Measurements from ENCODE around the gene SMIM7. TPM values are rescaled to one million over a fixed set of nuclear protein-coding genes. Genes with fewer than 3 reads are reported as not detected.

SMIM7 gene
- total RNA-seq, 4 donors from 2014 or later = 72.6 to 135 (median 95.9) TPM

DNA sequence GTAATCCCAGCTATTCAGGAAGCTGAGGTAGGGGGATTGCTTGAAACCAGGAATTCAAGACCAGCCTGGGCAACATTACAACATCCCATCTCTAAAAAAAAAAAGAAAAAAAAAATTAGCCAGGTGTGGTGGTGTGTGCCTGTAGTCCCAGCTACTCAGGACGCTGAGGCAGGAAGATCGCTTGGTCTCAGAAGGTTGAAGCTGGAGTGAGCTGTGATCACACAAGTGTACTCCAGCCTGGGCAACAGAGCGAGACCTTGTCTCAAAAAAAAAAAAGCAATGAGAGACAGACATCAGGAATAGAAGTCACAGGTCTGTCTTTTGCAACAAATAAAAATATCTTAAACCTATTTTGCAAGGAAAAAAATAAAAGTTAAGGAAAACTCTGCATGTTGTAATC is 24.3 kb upstream of the SMIM7 start:
- no peak overlapping the region for H3K4me3 ChIP-seq
- H3K9me3 ChIP-seq = peaks cover 0 to 8% (median 0%) of the 10 kb centered on the region in 4 donors
- no peaks in the 10 kb centered on the region for H3K27me3 ChIP-seq
- no peak overlapping the region for H3K27ac ChIP-seq
- H3K4me1 ChIP-seq = no peaks in the 10 kb centered on the region
- peaks cover 0 to 6% (median 0%) of the 10 kb centered on the region in 3 donors for H3K36me3 ChIP-seq
- no peak for DNase-seq
- TF ChIP-seq, protein P1, sequence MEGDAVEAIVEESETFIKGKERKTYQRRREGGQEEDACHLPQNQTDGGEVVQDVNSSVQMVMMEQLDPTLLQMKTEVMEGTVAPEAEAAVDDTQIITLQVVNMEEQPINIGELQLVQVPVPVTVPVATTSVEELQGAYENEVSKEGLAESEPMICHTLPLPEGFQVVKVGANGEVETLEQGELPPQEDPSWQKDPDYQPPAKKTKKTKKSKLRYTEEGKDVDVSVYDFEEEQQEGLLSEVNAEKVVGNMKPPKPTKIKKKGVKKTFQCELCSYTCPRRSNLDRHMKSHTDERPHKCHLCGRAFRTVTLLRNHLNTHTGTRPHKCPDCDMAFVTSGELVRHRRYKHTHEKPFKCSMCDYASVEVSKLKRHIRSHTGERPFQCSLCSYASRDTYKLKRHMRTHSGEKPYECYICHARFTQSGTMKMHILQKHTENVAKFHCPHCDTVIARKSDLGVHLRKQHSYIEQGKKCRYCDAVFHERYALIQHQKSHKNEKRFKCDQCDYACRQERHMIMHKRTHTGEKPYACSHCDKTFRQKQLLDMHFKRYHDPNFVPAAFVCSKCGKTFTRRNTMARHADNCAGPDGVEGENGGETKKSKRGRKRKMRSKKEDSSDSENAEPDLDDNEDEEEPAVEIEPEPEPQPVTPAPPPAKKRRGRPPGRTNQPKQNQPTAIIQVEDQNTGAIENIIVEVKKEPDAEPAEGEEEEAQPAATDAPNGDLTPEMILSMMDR (IDR thresholded peaks at IDR 0.05) = no peak
- TF ChIP-seq POLR2A (IDR thresholded peaks at IDR 0.05) = no peak

DNA sequence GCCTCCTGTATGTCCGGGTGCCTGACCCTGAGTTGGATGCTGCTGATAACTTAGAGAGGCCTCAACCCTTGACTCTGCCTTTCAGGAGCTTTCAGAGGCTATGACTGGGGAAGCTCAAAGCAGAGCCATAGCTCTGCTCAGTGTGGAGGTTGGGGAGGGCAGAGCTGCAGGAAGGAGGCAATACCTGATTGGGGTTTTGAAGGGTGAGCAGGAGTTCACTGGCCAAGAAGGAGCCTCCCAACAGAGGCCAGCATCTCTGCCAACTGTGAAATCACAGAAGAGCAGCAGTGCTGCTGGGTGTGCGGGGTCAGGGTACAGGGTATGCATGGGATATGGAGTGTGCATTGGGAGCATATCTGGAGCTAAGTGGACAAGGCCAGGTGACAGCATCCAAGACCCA is 22.6 kb upstream of the SMIM7 start:
- Histone ChIP-seq H3K36me3 (peaks cover 0 to 6% (median 0%) of the 10 kb centered on the region in 3 donors), H3K27me3 (no peaks in the 10 kb centered on the region), H3K4me1 (no peaks in the 10 kb centered on the region), H3K4me3 (no peak overlapping the region), H3K27ac (no peak overlapping the region), H3K9me3 (peaks cover 0 to 8% (median 0%) of the 10 kb centered on the region in 4 donors)
- DNase-seq = no peak
- TF ChIP-seq POLR2A (IDR thresholded peaks at IDR 0.05) = no peak
- TF ChIP-seq, protein P1 (IDR thresholded peaks at IDR 0.05) = no peak

DNA sequence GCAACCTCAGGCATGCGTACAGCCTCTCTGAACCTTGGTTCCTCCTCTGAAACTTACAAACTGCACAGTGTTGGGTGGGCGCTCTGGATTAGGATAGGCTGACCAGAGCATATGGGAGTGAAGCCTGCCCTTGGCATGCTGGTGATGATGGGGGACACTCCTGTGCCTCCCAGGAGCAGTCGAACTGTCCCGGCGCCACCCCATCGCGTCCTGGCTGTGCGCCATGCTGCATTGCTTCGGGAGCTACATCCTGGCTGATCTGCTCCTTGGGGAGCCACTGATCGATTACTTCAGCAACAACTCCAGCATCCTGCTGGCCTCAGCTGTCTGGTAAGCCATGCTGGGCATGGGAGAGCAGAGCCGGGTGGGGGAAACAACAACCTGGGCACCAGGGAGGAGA is 19.9 kb upstream of the SMIM7 start:
- no peak for DNase-seq
- Histone ChIP-seq H3K9me3 (peaks cover 0 to 8% (median 0%) of the 10 kb centered on the region in 4 donors), H3K36me3 (peaks cover 0 to 6% (median 0%) of the 10 kb centered on the region in 3 donors), H3K27ac (no peak overlapping the region), H3K4me3 (no peak overlapping the region), H3K27me3 (no peaks in the 10 kb centered on the region), H3K4me1 (no peaks in the 10 kb centered on the region)
- TF ChIP-seq POLR2A (IDR thresholded peaks at IDR 0.05) = no peak
- TF ChIP-seq, protein P1 (IDR thresholded peaks at IDR 0.05) = no peak

DNA sequence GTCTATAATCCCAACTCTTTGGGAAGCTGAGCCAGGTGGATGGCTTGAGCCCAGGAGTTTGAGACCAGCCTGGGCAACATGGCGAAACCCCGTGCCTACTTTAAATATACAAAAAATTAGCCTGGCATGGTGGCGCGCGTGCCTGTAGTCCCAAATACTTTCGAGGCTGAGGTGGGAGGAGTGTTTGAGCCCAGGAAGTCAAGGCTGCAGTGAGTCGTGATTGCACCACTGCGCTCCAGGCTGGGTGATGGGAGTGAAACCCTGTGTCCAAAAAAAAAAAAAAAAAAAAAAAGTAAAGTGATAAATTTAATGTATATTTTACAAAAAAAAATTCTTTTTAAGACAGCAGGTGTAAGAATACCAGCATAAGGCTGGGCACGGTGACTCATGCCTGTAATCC is 18.6 kb upstream of the SMIM7 start:
- peaks cover 0 to 6% (median 0%) of the 10 kb centered on the region in 3 donors for H3K36me3 ChIP-seq
- no peak for TF ChIP-seq POLR2A (IDR thresholded peaks at IDR 0.05)
- TF ChIP-seq, protein P1 (IDR thresholded peaks at IDR 0.05) = no peak
- no peak overlapping the region for H3K27ac ChIP-seq
- DNase-seq = no peak
- H3K9me3 ChIP-seq = peaks cover 0 to 8% (median 0%) of the 10 kb centered on the region in 4 donors
- H3K4me1 ChIP-seq = no peaks in the 10 kb centered on the region
- H3K27me3 ChIP-seq = no peaks in the 10 kb centered on the region
- H3K4me3 ChIP-seq = no peak overlapping the region

DNA sequence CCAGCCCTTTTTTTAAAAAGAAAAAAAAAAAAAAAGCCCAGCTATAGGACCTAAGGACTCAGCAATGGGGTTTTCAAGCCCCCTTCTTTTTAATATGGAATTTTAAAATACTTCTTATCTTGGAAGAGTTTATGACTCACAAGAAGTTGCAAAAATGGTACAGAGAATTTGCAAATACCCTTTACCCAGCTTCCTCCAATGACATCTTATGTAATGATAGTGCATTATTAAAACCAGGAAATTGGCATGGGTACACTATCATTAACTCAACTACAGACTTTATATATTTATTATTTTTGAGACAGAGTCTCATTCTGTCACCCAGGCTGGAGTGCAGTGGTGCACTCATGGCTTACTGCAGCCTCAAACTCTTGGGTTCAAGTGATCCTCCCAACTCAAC is 17.1 kb upstream of the SMIM7 start:
- DNase-seq = no peak
- Histone ChIP-seq H3K36me3 (peaks cover 0 to 6% (median 0%) of the 10 kb centered on the region in 3 donors), H3K9me3 (peaks cover 0 to 8% (median 0%) of the 10 kb centered on the region in 4 donors), H3K27ac (no peak overlapping the region), H3K27me3 (no peaks in the 10 kb centered on the region), H3K4me1 (no peaks in the 10 kb centered on the region), H3K4me3 (no peak overlapping the region)
- TF ChIP-seq, protein P1 (IDR thresholded peaks at IDR 0.05) = no peak
- TF ChIP-seq POLR2A (IDR thresholded peaks at IDR 0.05) = no peak
